NCI-H82 (cell line): ENCODE data around the gene FDX1.
"Not testable (repeated sequence)": the region's sequence is repeated elsewhere in the genome, so short reads cannot be mapped to it uniquely, and the experiment has no call there.

Source experiments
- DNase-seq: peaks from one replicate; lab custom pipeline; 2025; lab: John Stamatoyannopoulos, UW

The FDX1 gene

GRCh38 chr11:110429731-110430266 is at the start of gene FDX1:
TSS of gene FDX1 (plus strand) at chr11:110429948. CDS start at chr11:110430121, 173 bp downstream.
- DNase-seq = peak; percentile 94

GRCh38 chr11:110380836-110381622 is 48.7 kb upstream of the FDX1 start:
- no peak for DNase-seq

GRCh38 chr11:110388231-110388630 is 41.5 kb upstream of the FDX1 start:
- not testable (repeated sequence) for DNase-seq

GRCh38 chr11:110389965-110390364 is 39.8 kb upstream of the FDX1 start:
- no peak for DNase-seq

GRCh38 chr11:110392056-110392455 is 37.7 kb upstream of the FDX1 start:
- DNase-seq = no peak

- not testable (repeated sequence) for DNase-seq
These were observed 32.0 kb upstream of the FDX1 start for GRCh38 chr11:110397668-110398286.

GRCh38 chr11:110403585-110403984 is 26.2 kb upstream of the FDX1 start:
- DNase-seq = not testable (repeated sequence)

GRCh38 chr11:110405636-110406035 is 24.1 kb upstream of the FDX1 start:
- not testable (repeated sequence) for DNase-seq

GRCh38 chr11:110407315-110407714 is 22.4 kb upstream of the FDX1 start:
- no peak for DNase-seq

GRCh38 chr11:110409174-110409573 is 20.6 kb upstream of the FDX1 start:
- no peak for DNase-seq

GRCh38 chr11:110410651-110411050 is 19.1 kb upstream of the FDX1 start:
- DNase-seq = peak; percentile 24

- no peak for DNase-seq
These were observed 14.7 kb upstream of the FDX1 start for GRCh38 chr11:110415081-110415480.

GRCh38 chr11:110421658-110422057 is 8.1 kb upstream of the FDX1 start:
- DNase-seq = not testable (repeated sequence)

GRCh38 chr11:110422306-110422905 is 7.3 kb upstream of the FDX1 start:
- DNase-seq = no peak

- no peak for DNase-seq
These were observed 4.8 kb upstream of the FDX1 start for GRCh38 chr11:110424775-110425444.

- DNase-seq = no peak
These were observed 3.8 kb upstream of the FDX1 start for GRCh38 chr11:110425751-110426545.

- DNase-seq = no peak
These were observed 1.7 kb upstream of the FDX1 start for GRCh38 chr11:110428040-110428439.

GRCh38 chr11:110428956-110429730 is 605 bp upstream of the FDX1 start:
- DNase-seq = no peak

GRCh38 chr11:110430267-110431050 is 711 bp downstream of the FDX1 start:
- peak; percentile 51 for DNase-seq
